PC-3 (cell line): ENCODE results near the gene SH3BP4. TPM values are rescaled to one million over a fixed set of nuclear protein-coding genes. Genes with fewer than 3 reads are reported as not detected.

Experiments
- ATAC-seq: fragments of 200-7000 bp; cut with Tn5 transposase; 2 replicates; pipeline ENCODE4 v1.9.1; 2020; ENCODE audit warnings: mild to moderate bottlenecking, moderate library complexity
- BruUV-seq: library from RNA; stranded (reverse); fragments of 400-500 nt; replicated peaks from 2 replicates; lab custom pipeline; 2021; lab: Mats Ljungman, UMichigan
- CTCF ChIA-PET: fragments of 300-600 bp; sonication (Branson Sonifier 250); formaldehyde crosslinking; loops from one replicate; lab custom pipeline; 2022; ENCODE audit warnings: antibody characterized with exemption; lab: Charles Lee
- POLR2A ChIA-PET: fragments of 300-600 bp; sonication (Branson Sonifier 250); formaldehyde crosslinking; loops from one replicate; lab custom pipeline; 2022; ENCODE audit warnings: antibody characterized with exemption; ENCODE audit not compliant: unreplicated experiment; lab: Charles Lee
- DNase-seq: peaks from one replicate; pipeline ENCODE4 v3.0.0-alpha.2; 2015
- H2AFZ ChIP-seq: fragments of 300-600 bp; sonication (generic); 2 replicates; pipeline ENCODE4 v1.6.0; 2016; ENCODE audit warnings: antibody characterized with exemption, low read length
- H3F3A ChIP-seq: fragments of 300-600 bp; sonication (generic); one replicate; pipeline ENCODE4 v1.6.0; 2017; ENCODE audit warnings: antibody characterized with exemption, low read length, control low read depth, mild to moderate bottlenecking; ENCODE audit not compliant: unreplicated experiment
- H3K27ac ChIP-seq: fragments of 300-600 bp; sonication (generic); 2 replicates; pipeline ENCODE4 v1.5.1; 2016; ENCODE audit warnings: mild to moderate bottlenecking, low read length
- H3K27me3 ChIP-seq: fragments of 300-600 bp; sonication (generic); 2 replicates; pipeline ENCODE4 v1.6.1; 2016; ENCODE audit warnings: low read length, mixed read lengths
- H3K36me3 ChIP-seq: fragments of 300-600 bp; sonication (generic); 2 replicates; pipeline ENCODE4 v1.6.1; 2016; ENCODE audit warnings: low read depth, mixed run types, low read length, mixed read lengths
- H3K4me1 ChIP-seq: fragments of 300-600 bp; sonication (generic); 2 replicates; pipeline ENCODE4 v1.5.1; 2016; ENCODE audit warnings: low read length; ENCODE audit not compliant: insufficient read depth
- H3K4me2 ChIP-seq: fragments of 300-600 bp; sonication (generic); 2 replicates; pipeline ENCODE4 v1.6.0; 2016; ENCODE audit warnings: low read length
- H3K4me3 ChIP-seq: fragments of 300-600 bp; sonication (generic); 2 replicates; pipeline ENCODE4 v1.5.1; 2016; ENCODE audit warnings: mild to moderate bottlenecking, low read length, mixed read lengths
- H3K79me2 ChIP-seq: fragments of 300-600 bp; sonication (generic); 2 replicates; pipeline ENCODE4 v1.6.1; 2017; ENCODE audit warnings: low read length, mixed read lengths
- H3K9ac ChIP-seq: fragments of 300-600 bp; sonication (generic); 2 replicates; pipeline ENCODE4 v1.6.0; 2016; ENCODE audit warnings: mild to moderate bottlenecking, low read length
- H3K9me2 ChIP-seq: fragments of 300-600 bp; sonication (generic); replicated peaks from 2 replicates; pipeline ENCODE4 v1.6.1; 2016; ENCODE audit warnings: mixed run types, low read length, mixed read lengths
- H3K9me3 ChIP-seq: fragments of 300-600 bp; sonication (generic); 2 replicates; pipeline ENCODE4 v1.6.1; 2016; ENCODE audit warnings: low read length, mixed read lengths
- H4K20me1 ChIP-seq: fragments of 300-600 bp; sonication (generic); 2 replicates; pipeline ENCODE4 v1.6.1; 2016; ENCODE audit warnings: low read length, mixed read lengths
- CTCF ChIP-seq: fragments of 300-600 bp; sonication (generic); conservative IDR thresholded peaks from 2 replicates; pipeline ENCODE4 v1.5.1; 2017; ENCODE audit warnings: antibody characterized with exemption, low read depth, mild to moderate bottlenecking, low read length
- EZH2 ChIP-seq: fragments of 300-600 bp; sonication (generic); IDR thresholded peaks from one replicate; pipeline ENCODE4 v1.6.1; 2017; ENCODE audit warnings: antibody characterized with exemption, mild to moderate bottlenecking, low read length; ENCODE audit not compliant: unreplicated experiment
- EZH2phosphoT487 ChIP-seq: fragments of 300-600 bp; sonication (generic); IDR thresholded peaks from 2 replicates; pipeline ENCODE4 v1.6.1; 2018; ENCODE audit warnings: mild to moderate bottlenecking, antibody characterized with exemption, low read length, borderline replicate concordance
- intact Hi-C: fragments of 100-400 bp; cut with micrococcal nuclease; formaldehyde crosslinking; loops from 2 replicates; pipeline ENCODE4 v1.9.0; 2023
- total RNA-seq: library from RNA; depleted of rRNA; stranded (reverse); fragments of >200 nt; gene quantifications from 2 replicates; pipeline ENCODE4 v1.2.3, GENCODE V29; 2014

SH3BP4 gene
- total RNA-seq, 1 experiment from 2014 or later = 35.2 TPM

GRCh38 chr2:235046589-235046988 is 94.8 kb downstream of the SH3BP4 start:
- H3K27ac ChIP-seq = no peak overlapping the region
- H3K79me2 ChIP-seq = peaks cover 53% of the 10 kb centered on the region
- BruUV-seq = no TSS peak
- no peaks in the 10 kb centered on the region for H3K9me2 ChIP-seq
- ATAC-seq (no peak), DNase-seq (no peak)
- peaks cover 14% of the 10 kb centered on the region for H3K4me1 ChIP-seq
- intact Hi-C loops = no loop called here
- ChIA-PET CTCF (no interaction called here), POLR2A (no interaction called here)
- no peaks in the 10 kb centered on the region for H3K27me3 ChIP-seq
- H2AFZ ChIP-seq = no peak overlapping the region
- H3K36me3 ChIP-seq = peaks cover 21% of the 10 kb centered on the region
- H4K20me1 ChIP-seq = no peaks in the 10 kb centered on the region
- H3F3A ChIP-seq = no peaks in the 10 kb centered on the region
- no peak for TF ChIP-seq EZH2phosphoT487
- no peak for TF ChIP-seq EZH2
- no peak for TF ChIP-seq CTCF
- no peak overlapping the region for H3K9ac ChIP-seq
- H3K4me2 ChIP-seq = no peak overlapping the region
- no peak overlapping the region for H3K4me3 ChIP-seq
- H3K9me3 ChIP-seq = no peaks in the 10 kb centered on the region

- H3K36me3 ChIP-seq = peaks cover 12% of the 10 kb centered on the region; the same call in 1 of the 2 replicates
- H4K20me1 ChIP-seq = no peaks in the 10 kb centered on the region
- TF ChIP-seq EZH2phosphoT487 (no peak), EZH2 (no peak), CTCF (no peak)
- intact Hi-C loops = no loop called here
- no peaks in the 10 kb centered on the region for H3K9me3 ChIP-seq
- H3K79me2 ChIP-seq = peaks cover 55% of the 10 kb centered on the region
- H3K4me3 ChIP-seq = no peak overlapping the region
- no peak overlapping the region for H3K9ac ChIP-seq
- H3K27ac ChIP-seq = no peak overlapping the region
- peaks cover 14% of the 10 kb centered on the region for H3K4me1 ChIP-seq
- no peak overlapping the region for H2AFZ ChIP-seq
- no peaks in the 10 kb centered on the region for H3F3A ChIP-seq
- H3K9me2 ChIP-seq = no peaks in the 10 kb centered on the region
- ATAC-seq (no peak), DNase-seq (no peak)
- ChIA-PET CTCF (no interaction called here), POLR2A (no interaction called here)
- H3K4me2 ChIP-seq = no peak overlapping the region
- no peaks in the 10 kb centered on the region for H3K27me3 ChIP-seq
- BruUV-seq = no TSS peak
Observed at GRCh38 chr2:235047171-235048160, 95.6 kb downstream of the SH3BP4 start.

- peaks cover 14% of the 10 kb centered on the region for H3K4me1 ChIP-seq
- POLR2A ChIA-PET = interaction anchor here (0.5 kb wide), 1 partner anchor 551 kb away, joined by 3 read pairs; the partner anchor contains the start of gene ARL4C
- peaks cover 10% of the 10 kb centered on the region for H3K36me3 ChIP-seq
- intact Hi-C loops = no loop called here
- H3F3A ChIP-seq = no peaks in the 10 kb centered on the region
- H3K4me3 ChIP-seq = no peak overlapping the region
- ATAC-seq = no peak
- H3K4me2 ChIP-seq = no peak overlapping the region
- no peak for DNase-seq
- H3K79me2 ChIP-seq = peaks cover 55% of the 10 kb centered on the region
- no peak overlapping the region for H2AFZ ChIP-seq
- H3K9me2 ChIP-seq = no peaks in the 10 kb centered on the region
- H3K27me3 ChIP-seq = no peaks in the 10 kb centered on the region
- no peak overlapping the region for H3K9ac ChIP-seq
- TF ChIP-seq EZH2phosphoT487 = no peak
- no peak for TF ChIP-seq CTCF
- no peak for TF ChIP-seq EZH2
- H3K9me3 ChIP-seq = no peaks in the 10 kb centered on the region
- BruUV-seq = no TSS peak
- H4K20me1 ChIP-seq = no peaks in the 10 kb centered on the region
- CTCF ChIA-PET = no interaction called here
- H3K27ac ChIP-seq = no peak overlapping the region
Observed at GRCh38 chr2:235048549-235048948, 96.7 kb downstream of the SH3BP4 start.
